Measurements from ENCODE around the gene POLR2H. TPM values are rescaled to one million over a fixed set of nuclear protein-coding genes. Genes with fewer than 3 reads are reported as not detected.

Gene POLR2H
- 46.9 TPM for total RNA-seq

GRCh38 chr3:184361532-184361931, at the start of gene POLR2H, which contains the start of gene CLCN2:
TSS of gene POLR2H (plus strand) at chr3:184361710. CDS start at chr3:184363493, 1,783 bp downstream.
TSS of gene CLCN2 (minus strand) at chr3:184361605. CDS start at chr3:184361479, 126 bp downstream.
- DNase-seq (ENCODE audit: low read depth in 2 of 3, low spot score in 2 of 3) = peak in 1 of 3 donors; percentile 20

DNA sequence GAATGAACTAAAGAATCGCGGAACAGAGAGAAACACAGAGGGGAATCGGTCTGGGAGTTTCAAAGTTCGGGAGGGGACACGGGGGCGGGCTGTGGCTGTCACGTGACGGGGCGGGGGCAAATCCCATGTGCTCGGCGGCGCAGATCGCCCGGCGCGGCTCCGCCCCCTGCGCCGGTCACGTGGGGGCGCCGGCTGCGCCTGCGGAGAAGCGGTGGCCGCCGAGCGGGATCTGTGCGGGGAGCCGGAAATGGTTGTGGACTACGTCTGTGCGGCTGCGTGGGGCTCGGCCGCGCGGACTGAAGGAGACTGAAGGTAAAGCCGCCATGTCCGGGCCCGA, 47.2 kb upstream of the POLR2H start, which contains the start of gene EIF4G1:
TSS of gene EIF4G1 (plus strand) at position 244 of the 337 bp plus-strand sequence. CDS start 1,191 bp downstream, outside the sequence.
- peak; percentile 86 to 95 (median 93) for DNase-seq (ENCODE audit: low read depth in 2 of 3, low spot score in 2 of 3)

GRCh38 chr3:184314700-184315542, 46.6 kb upstream of the POLR2H start:
- DNase-seq (ENCODE audit: low read depth in 2 of 3, low spot score in 2 of 3) = peak; percentile 49 to 90 (median 84)

GRCh38 chr3:184315543-184315867, 46.0 kb upstream of the POLR2H start:
- no peak for DNase-seq (ENCODE audit: low read depth in 2 of 3, low spot score in 2 of 3)

DNA sequence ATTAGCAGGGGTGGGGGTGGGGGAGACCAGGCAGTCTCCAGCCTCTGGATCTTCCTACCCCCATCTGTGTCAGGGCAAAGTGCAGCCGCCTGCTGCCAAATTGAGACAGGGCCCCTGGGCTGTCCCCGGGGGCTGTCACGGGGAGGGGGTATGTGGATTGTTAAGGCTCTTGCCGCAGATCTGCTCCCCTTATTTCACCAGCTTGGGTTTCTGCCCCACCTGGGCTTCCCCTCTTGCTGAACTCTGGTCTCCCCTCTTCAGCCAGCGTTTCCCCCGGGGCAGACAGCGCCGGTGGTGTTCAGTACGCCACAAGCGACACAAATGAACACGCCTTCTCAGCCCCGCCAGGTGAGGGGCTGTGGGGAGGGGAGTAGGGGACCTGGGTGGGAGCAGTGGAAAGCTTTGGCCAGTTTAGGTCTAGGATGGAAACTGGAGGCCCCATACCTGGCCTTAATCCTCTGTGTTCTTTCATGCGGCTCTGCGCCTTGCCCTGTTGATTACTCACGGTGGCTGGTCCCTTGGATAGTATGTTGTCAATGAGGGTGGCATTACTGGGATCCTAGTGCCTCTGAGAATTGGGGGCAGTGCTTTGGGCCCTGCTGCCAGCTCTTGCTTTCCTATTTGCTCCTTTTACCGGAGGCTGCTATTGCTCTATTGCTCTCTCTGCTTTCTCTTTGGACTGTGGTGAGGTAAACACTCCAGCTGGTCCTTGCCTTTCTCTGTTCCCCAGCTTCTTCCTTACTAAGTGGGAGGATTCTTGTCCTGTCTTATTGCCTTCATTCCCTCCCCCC, 45.4 kb upstream of the POLR2H start:
- no peak for DNase-seq (ENCODE audit: low read depth in 2 of 3, low spot score in 2 of 3)

DNA sequence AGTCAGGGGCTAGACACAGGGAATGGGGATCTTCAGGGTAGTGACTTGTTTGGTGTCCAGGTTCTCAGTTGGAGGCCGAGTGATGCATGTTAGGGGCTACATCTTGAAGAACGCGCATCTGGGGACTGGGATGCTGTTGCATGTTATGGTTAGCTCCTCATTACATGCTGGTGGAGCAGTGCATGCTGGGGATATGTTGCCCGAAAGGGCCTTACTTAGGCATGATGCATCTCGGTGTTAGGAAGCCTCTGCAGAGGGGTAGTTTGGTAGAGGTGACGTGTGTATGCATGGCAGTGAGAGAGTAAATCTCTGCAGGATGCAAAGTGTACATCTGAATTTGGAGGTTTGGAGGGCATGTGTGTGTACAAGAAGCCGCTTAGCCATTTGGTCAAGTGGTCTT, 44.7 kb upstream of the POLR2H start:
- DNase-seq (ENCODE audit: low read depth in 2 of 3, low spot score in 2 of 3) = no peak

DNA sequence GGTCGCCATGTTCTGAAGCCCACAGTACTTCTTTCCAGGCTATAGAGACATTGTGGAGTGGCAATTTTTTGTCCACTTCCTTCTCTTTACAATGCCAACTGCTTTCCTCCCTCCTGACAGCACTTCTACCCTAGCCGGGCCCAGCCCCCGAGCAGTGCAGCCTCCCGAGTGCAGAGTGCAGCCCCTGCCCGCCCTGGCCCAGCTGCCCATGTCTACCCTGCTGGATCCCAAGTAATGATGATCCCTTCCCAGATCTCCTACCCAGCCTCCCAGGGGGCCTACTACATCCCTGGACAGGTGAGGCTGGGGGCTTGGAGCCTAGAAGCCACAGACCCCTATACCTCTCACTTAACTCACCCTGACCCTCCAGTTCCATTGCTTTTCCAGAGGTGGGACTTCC, 44.3 kb upstream of the POLR2H start:
- DNase-seq (ENCODE audit: low read depth in 2 of 3, low spot score in 2 of 3) = no peak

DNA sequence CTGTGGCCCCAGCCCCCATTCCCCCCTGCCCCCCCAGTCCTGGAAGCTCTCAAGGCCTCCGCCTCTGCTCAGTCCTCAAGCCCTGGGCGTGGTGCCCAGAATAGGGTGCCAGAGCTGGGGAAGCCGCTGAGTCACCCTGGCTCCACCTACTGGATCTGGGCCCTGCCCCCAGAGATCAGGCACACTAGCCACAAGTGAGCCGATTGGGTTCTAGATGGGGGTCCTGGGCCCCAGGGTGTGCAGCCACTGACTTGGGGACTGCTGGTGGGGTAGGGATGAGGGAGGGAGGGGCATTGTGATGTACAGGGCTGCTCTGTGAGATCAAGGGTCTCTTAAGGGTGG, 41.4 kb upstream of the POLR2H start:
- peak in 2 of 3 donors; percentile 83 to 89 for DNase-seq (ENCODE audit: low read depth in 2 of 3, low spot score in 2 of 3)

GRCh38 chr3:184321666-184322065, 39.8 kb upstream of the POLR2H start:
- no peak for DNase-seq (ENCODE audit: low read depth in 2 of 3, low spot score in 2 of 3)

- DNase-seq (ENCODE audit: low read depth in 2 of 3, low spot score in 2 of 3) = no peak
Measured at GRCh38 chr3:184322731-184323487, 38.6 kb upstream of the POLR2H start.

DNA sequence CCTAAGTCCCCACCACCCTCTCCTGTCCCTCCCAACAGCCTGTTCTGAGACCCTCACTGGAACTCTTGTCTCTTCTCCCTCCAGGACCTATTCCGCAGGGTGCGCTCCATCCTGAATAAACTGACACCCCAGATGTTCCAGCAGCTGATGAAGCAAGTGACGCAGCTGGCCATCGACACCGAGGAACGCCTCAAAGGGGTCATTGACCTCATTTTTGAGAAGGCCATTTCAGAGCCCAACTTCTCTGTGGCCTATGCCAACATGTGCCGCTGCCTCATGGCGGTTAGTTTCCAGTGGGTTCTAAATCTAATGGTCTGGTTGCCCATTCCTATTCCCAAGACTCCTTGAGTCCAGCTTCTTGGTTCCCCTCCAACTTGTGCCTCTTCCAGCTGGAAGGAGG, 37.8 kb upstream of the POLR2H start:
- DNase-seq (ENCODE audit: low read depth in 2 of 3, low spot score in 2 of 3) = no peak

DNA sequence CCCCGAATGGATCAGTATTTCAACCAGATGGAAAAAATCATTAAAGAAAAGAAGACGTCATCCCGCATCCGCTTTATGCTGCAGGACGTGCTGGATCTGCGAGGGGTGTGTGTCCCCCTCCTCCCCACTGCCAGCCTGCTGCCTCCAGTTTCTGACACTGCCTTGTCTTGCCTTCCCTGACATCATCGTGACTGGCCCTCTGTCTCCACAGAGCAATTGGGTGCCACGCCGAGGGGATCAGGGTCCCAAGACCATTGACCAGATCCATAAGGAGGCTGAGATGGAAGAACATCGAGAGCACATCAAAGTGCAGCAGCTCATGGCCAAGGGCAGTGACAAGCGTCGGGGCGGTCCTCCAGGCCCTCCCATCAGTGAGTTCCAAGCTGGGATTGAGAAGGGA, 36.2 kb upstream of the POLR2H start:
- DNase-seq (ENCODE audit: low read depth in 2 of 3, low spot score in 2 of 3) = no peak

GRCh38 chr3:184325715-184326369, 35.7 kb upstream of the POLR2H start:
- DNase-seq (ENCODE audit: low read depth in 2 of 3, low spot score in 2 of 3) = no peak

- DNase-seq (ENCODE audit: low read depth in 2 of 3, low spot score in 2 of 3) = no peak
Measured at GRCh38 chr3:184327171-184327570, 34.3 kb upstream of the POLR2H start.

DNA sequence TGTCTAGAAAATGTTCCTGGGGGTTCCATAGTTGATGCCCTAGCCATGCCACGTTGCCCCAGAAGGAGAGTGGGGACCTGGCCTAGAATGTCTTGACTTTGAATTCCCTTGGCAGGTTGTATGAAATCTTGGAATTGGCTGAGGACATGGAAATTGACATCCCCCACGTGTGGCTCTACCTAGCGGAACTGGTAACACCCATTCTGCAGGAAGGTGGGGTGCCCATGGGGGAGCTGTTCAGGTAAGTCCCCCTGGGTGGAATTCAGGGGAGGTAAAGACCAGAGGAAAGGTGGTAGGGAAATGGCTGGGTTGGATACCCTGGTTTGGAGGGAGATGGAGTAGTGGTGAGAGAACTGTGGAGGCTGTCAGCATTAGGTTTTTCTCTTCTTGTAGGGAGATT, 33.0 kb upstream of the POLR2H start:
- DNase-seq (ENCODE audit: low read depth in 2 of 3, low spot score in 2 of 3) = no peak

GRCh38 chr3:184332370-184333090, 29.0 kb upstream of the POLR2H start:
- DNase-seq (ENCODE audit: low read depth in 2 of 3, low spot score in 2 of 3) = no peak

DNA sequence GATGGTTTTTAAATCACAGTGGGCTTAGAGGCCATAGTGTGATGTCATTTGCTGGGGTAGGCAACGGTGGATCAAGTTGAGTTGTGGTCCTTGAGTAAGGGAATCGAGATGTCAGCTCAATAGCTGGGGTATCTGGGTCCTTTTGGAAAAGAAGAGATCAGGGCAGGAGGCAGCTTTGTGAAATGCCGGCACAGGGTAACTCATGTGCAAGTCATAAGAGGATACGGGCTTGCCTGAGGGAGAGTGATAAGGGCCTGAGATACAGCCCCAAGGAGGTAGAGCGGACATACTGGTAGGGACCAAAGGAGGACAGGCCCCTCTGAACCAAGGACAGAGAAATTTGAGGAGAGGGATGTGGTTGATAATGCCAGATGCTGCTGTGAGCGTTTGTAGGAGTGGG, 28.3 kb upstream of the POLR2H start:
- DNase-seq (ENCODE audit: low read depth in 2 of 3, low spot score in 2 of 3) = no peak

- DNase-seq (ENCODE audit: low read depth in 2 of 3, low spot score in 2 of 3) = no peak
Measured at GRCh38 chr3:184333700-184334099, 27.8 kb upstream of the POLR2H start.

- peak in 2 of 3 donors; percentile 33 to 52 for DNase-seq (ENCODE audit: low read depth in 2 of 3, low spot score in 2 of 3)
Measured at GRCh38 chr3:184334470-184335158, 26.9 kb upstream of the POLR2H start.
